ENCODE results near the gene CDCA3.

The CDCA3 gene

GRCh38 chr12:6819106-6820030 lies 31.7 kb downstream of the CDCA3 start:
- DNase-seq: no peak

DNA sequence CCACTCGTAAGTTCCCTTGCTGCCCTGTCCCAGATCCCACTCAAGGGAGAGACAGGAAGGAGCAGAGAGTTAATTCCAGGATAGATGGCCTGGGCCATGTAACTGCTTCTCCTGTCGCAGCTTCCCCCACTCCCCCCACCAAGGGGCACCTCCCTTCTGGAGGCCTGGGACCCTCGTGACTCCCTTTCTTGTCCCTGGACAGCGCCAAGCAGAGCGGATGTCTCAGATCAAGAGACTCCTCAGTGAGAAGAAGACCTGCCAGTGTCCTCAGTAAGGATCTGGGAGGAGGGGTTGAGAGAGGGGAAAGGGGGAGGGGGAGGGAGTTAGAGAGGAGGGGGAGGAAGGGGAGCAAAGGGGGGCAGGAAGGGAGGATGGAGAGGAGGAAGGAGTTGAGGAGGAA lies 32.4 kb downstream of the CDCA3 start:
- DNase-seq: no peak

GRCh38 chr12:6818222-6818621 lies 32.9 kb downstream of the CDCA3 start:
- DNase-seq: no peak

GRCh38 chr12:6817662-6818157 lies 33.4 kb downstream of the CDCA3 start:
- no peak for DNase-seq

- DNase-seq: no peak
These were observed 34.0 kb downstream of the CDCA3 start for GRCh38 chr12:6817098-6817497.

GRCh38 chr12:6816598-6816997 lies 34.5 kb downstream of the CDCA3 start:
- no peak for DNase-seq

DNA sequence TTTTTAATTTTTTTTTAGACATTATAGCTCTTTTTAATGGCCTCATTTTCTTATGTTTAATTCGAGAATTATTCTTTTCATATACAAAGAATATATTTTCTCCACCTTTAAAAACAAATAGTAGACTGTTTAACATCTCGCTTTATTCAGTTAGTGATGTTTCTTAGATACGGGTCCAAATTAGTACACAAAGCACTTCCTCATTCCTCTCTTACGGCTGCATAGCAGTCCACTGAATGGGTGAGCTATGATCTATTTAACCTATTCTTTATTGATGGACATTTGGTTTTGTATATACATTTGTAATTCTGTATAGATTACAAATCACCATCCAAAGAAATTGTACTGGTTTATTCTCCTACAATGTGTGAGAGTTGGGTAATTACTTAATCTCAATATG lies 37.7 kb downstream of the CDCA3 start:
- DNase-seq: no peak

DNA sequence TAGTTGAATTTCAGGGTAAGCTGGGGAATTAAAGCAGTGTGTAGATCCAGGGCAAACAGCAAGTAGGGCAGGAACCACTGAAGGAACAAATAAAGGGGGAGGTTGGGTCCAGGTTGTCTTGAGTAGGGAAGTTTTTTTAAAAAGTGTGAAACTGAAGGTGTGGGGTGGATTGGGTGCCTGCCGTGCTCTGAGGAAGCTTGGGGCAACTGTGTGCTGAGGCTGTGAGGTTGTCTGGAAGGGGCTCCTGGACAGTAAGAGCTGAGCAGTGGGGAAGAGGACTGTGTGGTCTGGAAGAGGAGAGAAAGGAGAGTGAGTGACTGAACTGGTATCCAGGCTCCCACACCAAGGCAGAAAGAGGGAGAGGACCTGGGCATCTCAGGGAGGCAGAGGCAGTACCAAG lies 40.3 kb downstream of the CDCA3 start:
- no peak for DNase-seq

- DNase-seq: no peak
These were observed 42.0 kb downstream of the CDCA3 start for GRCh38 chr12:6809056-6809455.

- no peak for DNase-seq
These were observed 43.9 kb downstream of the CDCA3 start for GRCh38 chr12:6807170-6807569.

DNA sequence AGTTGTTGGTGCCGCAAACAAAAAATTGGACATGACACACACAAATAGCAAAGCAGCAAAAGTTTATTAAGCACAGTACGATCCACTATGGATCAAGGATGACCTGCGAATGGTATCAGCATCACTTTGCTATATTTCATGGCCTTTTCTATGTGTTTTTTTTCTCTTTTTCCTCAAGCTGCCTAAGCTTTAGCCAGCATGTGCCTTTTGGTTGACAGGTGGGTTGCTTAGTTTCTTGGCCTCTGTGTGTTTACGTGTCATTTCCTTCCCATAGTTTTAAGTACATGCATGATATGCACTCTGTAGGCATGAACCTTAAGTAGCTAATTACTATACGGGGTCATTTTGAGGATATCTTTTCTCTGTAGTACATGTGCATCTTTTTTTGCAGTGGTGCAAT lies 51.9 kb downstream of the CDCA3 start:
- no peak for DNase-seq
